K562 (cell line): ENCODE results near the gene ARHGAP9. TPM values are rescaled to one million over a fixed set of nuclear protein-coding genes. Genes with fewer than 3 reads are reported as not detected.

Experiments
- ATF3 ChIP-seq, 2 experiments: fragments of 450-650 bp in 1 of 2; sonication (generic) in 1 of 2; formaldehyde crosslinking in 1 of 2; IDR thresholded peaks in 1 of 2; conservative IDR thresholded peaks in 1 of 2; 2 replicates each; pipeline versions ENCODE4 v1.6.1 to v1.8.1; 2016 to 2023; ENCODE audit warnings: mild to moderate bottlenecking in 2 of 2, moderate library complexity in 2 of 2, inconsistent platforms in 1 of 2, missing genetic modification reagents in 1 of 2
- BRCA1 ChIP-seq, 2 experiments: fragments of 450-650 bp in 1 of 2; sonication (generic) in 1 of 2; formaldehyde crosslinking in 1 of 2; IDR thresholded peaks; 2 replicates each; pipeline versions ENCODE4 v1.5.0 to v1.6.1; 2017 to 2020; ENCODE audit warnings: mild to moderate bottlenecking in 1 of 2, missing genetic modification reagents in 1 of 2
- FOXM1 ChIP-seq, 2 experiments: fragments of 450-650 bp in 1 of 2; sonication (generic) in 1 of 2; formaldehyde crosslinking in 1 of 2; IDR thresholded peaks; 2 replicates each; pipeline versions ENCODE4 v1.6.1 to v1.9.0; 2017 to 2022; ENCODE audit warnings: low read depth in 2 of 2, mild to moderate bottlenecking in 2 of 2, missing genetic modification reagents in 1 of 2, moderate library complexity in 1 of 2
- FOXO4 ChIP-seq: fragments of 450-650 bp; formaldehyde crosslinking; IDR thresholded peaks from 2 replicates; pipeline ENCODE4 v1.4.0; 2020; ENCODE audit warnings: mild to moderate bottlenecking, moderate library complexity
- HDAC2 ChIP-seq: fragments of 450-650 bp; IDR thresholded peaks from 2 replicates; pipeline ENCODE4 v1.6.1; 2016; ENCODE audit warnings: mild to moderate bottlenecking
- NFE2 ChIP-seq: IDR thresholded peaks from 2 replicates; pipeline ENCODE4 v1.6.1; 2014; ENCODE audit warnings: antibody characterized with exemption, low read depth
- POLR2H ChIP-seq: IDR thresholded peaks from 2 replicates; pipeline ENCODE4 v1.6.1; 2016; ENCODE audit warnings: missing genetic modification characterization, low read depth, mild to moderate bottlenecking, control low read depth, missing compliant biosample characterization, moderate library complexity
- PTRF ChIP-seq: fragments of 450-650 bp; IDR thresholded peaks from 2 replicates; pipeline ENCODE4 v1.6.1; 2016; ENCODE audit warnings: mild to moderate bottlenecking, missing genetic modification characterization, missing compliant biosample characterization
- RNF219 ChIP-seq: fragments of 250-450 bp; sonication (Bioruptor Pico); IDR thresholded peaks from 2 replicates; pipeline ENCODE4 v1.5.0; 2022; ENCODE audit warnings: mild to moderate bottlenecking
- SUPT5H ChIP-seq: fragments of 450-650 bp; IDR thresholded peaks from 2 replicates; pipeline ENCODE4 v1.6.1; 2016
- ZNF263 ChIP-seq: sonication (generic); formaldehyde crosslinking; IDR thresholded peaks from 2 replicates; pipeline ENCODE4 v1.8.0; 2022; ENCODE audit warnings: mild to moderate bottlenecking, missing genetic modification reagents, borderline replicate concordance
- ZNF696 ChIP-seq: fragments of 250-450 bp; sonication (Bioruptor Pico); conservative IDR thresholded peaks from 2 replicates; pipeline ENCODE4 v1.4.0; 2020; ENCODE audit warnings: mild to moderate bottlenecking, moderate library complexity
- polyA plus RNA-seq, 8 experiments: library from polyadenylated mRNA; depleted of rRNA in 4 of 8; stranded (reverse) in 5 of 8; unstranded in 3 of 8; fragments of >200 nt; fragmentation: Nextera tagmentation in 2 of 8; fragmentation: Illumina TruSeq in 1 of 8; extraction: Ambion mirVana in 2 of 8; extraction: Trizol in 1 of 8; gene quantifications; 2 replicates each; pipeline versions ENCODE4 v1.2.1 to v1.2.3, GENCODE V29; 2011 to 2014; ENCODE audit warnings: inconsistent platforms in 1 of 8, missing spikeins in 1 of 8
- total RNA-seq, 7 experiments: library from RNA; depleted of rRNA in 6 of 7; stranded (reverse); fragments of >200 nt in 6 of 7; fragmentation: Illumina TruSeq in 2 of 7; extraction: Trizol in 2 of 7; gene quantifications; 2 replicates each; pipeline versions ENCODE4 v1.2.1 to v1.2.3, GENCODE V29; 2011 to 2021; ENCODE audit warnings: low replicate concordance in 1 of 7
- TF ChIP-seq, protein P1 (sequence below): fragments of 450-650 bp; IDR thresholded peaks from 2 replicates; pipeline ENCODE4 v1.6.1; 2017; ENCODE audit warnings: antibody characterized with exemption, mild to moderate bottlenecking
- TF ChIP-seq, protein P2 (sequence below): fragments of 450-650 bp; formaldehyde crosslinking; IDR thresholded peaks from 2 replicates; pipeline ENCODE4 v1.4.0; 2022; ENCODE audit warnings: missing genetic modification characterization

ARHGAP9 gene
- total and polyA plus RNA-seq, 9 of the 15 experiments (the other 6 are each of a cell fraction or from before 2014, with no cell fraction given) = 1.5 to 10.2 (median 5.1) TPM

GRCh38 chr12:57518920-57519795 lies 39.5 kb upstream of the ARHGAP9 start (continued):
- TF ChIP-seq FOXM1 (IDR thresholded peaks at IDR 0.05; ENCODE audit: low read depth) (no peak), FOXM1 (CRISPR knock-in tag; IDR thresholded peaks at IDR 0.05; ENCODE audit: low read depth) (no peak), POLR2H (tag) (peak; percentile 55), ZNF696 (CRISPR knock-in tag) (no peak), PTRF (no peak), BRCA1 (IDR thresholded peaks at IDR 0.05) (no peak), BRCA1 (CRISPR knock-in tag; IDR thresholded peaks at IDR 0.05) (no peak), ZNF263 (CRISPR knock-in tag) (no peak; the same call in 1 of the 2 replicates), SUPT5H (peak; percentile 22), HDAC2 (no peak), NFE2 (no peak), ATF3 (IDR thresholded peaks at IDR 0.05) (0 out of 2 replicates have a peak, but pooled peaks have one; percentile 9), ATF3 (CRISPR knock-in tag; conservative IDR thresholded peaks at IDR 0.05) (no peak), RNF219 (no peak), FOXO4 (CRISPR knock-in tag) (no peak)
- TF ChIP-seq, protein P1, sequence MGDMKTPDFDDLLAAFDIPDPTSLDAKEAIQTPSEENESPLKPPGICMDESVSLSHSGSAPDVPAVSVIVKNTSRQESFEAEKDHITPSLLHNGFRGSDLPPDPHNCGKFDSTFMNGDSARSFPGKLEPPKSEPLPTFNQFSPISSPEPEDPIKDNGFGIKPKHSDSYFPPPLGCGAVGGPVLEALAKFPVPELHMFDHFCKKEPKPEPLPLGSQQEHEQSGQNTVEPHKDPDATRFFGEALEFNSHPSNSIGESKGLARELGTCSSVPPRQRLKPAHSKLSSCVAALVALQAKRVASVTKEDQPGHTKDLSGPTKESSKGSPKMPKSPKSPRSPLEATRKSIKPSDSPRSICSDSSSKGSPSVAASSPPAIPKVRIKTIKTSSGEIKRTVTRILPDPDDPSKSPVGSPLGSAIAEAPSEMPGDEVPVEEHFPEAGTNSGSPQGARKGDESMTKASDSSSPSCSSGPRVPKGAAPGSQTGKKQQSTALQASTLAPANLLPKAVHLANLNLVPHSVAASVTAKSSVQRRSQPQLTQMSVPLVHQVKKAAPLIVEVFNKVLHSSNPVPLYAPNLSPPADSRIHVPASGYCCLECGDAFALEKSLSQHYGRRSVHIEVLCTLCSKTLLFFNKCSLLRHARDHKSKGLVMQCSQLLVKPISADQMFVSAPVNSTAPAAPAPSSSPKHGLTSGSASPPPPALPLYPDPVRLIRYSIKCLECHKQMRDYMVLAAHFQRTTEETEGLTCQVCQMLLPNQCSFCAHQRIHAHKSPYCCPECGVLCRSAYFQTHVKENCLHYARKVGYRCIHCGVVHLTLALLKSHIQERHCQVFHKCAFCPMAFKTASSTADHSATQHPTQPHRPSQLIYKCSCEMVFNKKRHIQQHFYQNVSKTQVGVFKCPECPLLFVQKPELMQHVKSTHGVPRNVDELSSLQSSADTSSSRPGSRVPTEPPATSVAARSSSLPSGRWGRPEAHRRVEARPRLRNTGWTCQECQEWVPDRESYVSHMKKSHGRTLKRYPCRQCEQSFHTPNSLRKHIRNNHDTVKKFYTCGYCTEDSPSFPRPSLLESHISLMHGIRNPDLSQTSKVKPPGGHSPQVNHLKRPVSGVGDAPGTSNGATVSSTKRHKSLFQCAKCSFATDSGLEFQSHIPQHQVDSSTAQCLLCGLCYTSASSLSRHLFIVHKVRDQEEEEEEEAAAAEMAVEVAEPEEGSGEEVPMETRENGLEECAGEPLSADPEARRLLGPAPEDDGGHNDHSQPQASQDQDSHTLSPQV = no peak
- TF ChIP-seq, protein P2, sequence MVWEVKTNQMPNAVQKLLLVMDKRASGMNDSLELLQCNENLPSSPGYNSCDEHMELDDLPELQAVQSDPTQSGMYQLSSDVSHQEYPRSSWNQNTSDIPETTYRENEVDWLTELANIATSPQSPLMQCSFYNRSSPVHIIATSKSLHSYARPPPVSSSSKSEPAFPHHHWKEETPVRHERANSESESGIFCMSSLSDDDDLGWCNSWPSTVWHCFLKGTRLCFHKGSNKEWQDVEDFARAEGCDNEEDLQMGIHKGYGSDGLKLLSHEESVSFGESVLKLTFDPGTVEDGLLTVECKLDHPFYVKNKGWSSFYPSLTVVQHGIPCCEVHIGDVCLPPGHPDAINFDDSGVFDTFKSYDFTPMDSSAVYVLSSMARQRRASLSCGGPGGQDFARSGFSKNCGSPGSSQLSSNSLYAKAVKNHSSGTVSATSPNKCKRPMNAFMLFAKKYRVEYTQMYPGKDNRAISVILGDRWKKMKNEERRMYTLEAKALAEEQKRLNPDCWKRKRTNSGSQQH (CRISPR knock-in tag) = 0 out of 2 replicates have a peak, but pooled peaks have one; percentile 36
